NT2/D1 (cell line): ENCODE data around the gene RELCH.

ENCODE experiments used
- YY1 ChIP-seq: IDR thresholded peaks from 2 replicates; pipeline ENCODE4 v1.6.1; 2011; ENCODE audit not compliant: insufficient read length, insufficient read depth
- ZNF274 ChIP-seq: IDR thresholded peaks from 2 replicates; pipeline ENCODE4 v1.6.1; 2011; ENCODE audit warnings: mild to moderate bottlenecking, low read depth, low read length

DNA sequence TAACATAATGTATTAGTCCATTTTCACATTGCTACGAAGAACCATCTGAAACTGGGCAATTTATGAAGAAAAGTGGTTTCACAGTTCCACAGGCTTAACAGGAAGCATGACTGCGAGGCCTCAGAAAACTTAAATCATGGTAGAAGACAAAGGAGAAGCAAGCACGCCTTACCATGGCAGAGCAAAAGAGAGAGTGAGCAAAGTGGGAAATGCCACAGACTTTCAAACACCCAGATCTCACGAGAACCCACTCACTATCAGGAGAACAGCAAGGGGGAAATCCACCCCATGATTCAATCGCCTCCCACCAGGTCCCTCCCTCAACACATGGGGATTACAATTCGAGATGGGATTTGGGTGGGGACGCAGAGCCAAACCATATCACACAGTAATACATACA, 22.7 kb upstream of the RELCH start:
- TF ChIP-seq YY1 (no peak), ZNF274 (no peak)
